ENCODE results near the gene ZBTB20. TPM values are rescaled to one million over a fixed set of nuclear protein-coding genes. Genes with fewer than 3 reads are reported as not detected.

Gene ZBTB20
- total RNA-seq, 1 donor, result 32.9 TPM

DNA sequence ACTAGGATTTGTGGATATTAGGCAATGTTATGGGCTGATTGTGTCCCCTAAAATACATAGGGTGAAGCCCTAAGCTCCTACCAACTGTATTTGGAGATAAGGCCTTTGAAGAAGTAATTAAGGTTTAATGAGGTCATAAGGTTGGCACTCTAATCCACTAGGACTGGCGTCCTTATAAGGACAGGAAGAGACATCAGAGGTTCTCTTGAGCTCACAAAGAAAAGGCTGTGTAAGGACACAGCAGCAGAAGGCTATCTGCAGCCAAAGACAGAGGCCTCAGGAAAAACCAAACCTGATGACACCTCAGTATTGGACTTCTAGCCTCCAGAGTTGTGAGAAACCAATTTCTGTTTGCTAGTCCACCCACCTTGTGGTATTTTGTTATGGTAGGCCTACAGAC is 416.7 kb downstream of the ZBTB20 start:
- Histone ChIP-seq H3K36me3 (ENCODE audit: insufficient read depth, low read length) (no peaks in the 10 kb centered on the region), H4K20me1 (ENCODE audit: insufficient read depth, low read length) (no peaks in the 10 kb centered on the region), H3K4me1 (ENCODE audit: insufficient read depth, low read length) (no peaks in the 10 kb centered on the region), H3K27ac (ENCODE audit: low read depth, low read length) (no peak overlapping the region), H3K4me3 (ENCODE audit: insufficient read depth, low read length) (no peak overlapping the region), H3K79me2 (ENCODE audit: insufficient read depth, low read length) (no peaks in the 10 kb centered on the region), H3K27me3 (ENCODE audit: insufficient read depth, low read length) (no peaks in the 10 kb centered on the region), H3K4me2 (ENCODE audit: insufficient read depth, low read length) (no peak overlapping the region), H2AFZ (ENCODE audit: low read length) (no peak overlapping the region), H3K9me3 (ENCODE audit: low read depth, low read length) (no peaks in the 10 kb centered on the region)
- TF ChIP-seq, protein P1, sequence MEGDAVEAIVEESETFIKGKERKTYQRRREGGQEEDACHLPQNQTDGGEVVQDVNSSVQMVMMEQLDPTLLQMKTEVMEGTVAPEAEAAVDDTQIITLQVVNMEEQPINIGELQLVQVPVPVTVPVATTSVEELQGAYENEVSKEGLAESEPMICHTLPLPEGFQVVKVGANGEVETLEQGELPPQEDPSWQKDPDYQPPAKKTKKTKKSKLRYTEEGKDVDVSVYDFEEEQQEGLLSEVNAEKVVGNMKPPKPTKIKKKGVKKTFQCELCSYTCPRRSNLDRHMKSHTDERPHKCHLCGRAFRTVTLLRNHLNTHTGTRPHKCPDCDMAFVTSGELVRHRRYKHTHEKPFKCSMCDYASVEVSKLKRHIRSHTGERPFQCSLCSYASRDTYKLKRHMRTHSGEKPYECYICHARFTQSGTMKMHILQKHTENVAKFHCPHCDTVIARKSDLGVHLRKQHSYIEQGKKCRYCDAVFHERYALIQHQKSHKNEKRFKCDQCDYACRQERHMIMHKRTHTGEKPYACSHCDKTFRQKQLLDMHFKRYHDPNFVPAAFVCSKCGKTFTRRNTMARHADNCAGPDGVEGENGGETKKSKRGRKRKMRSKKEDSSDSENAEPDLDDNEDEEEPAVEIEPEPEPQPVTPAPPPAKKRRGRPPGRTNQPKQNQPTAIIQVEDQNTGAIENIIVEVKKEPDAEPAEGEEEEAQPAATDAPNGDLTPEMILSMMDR (IDR thresholded peaks at IDR 0.05; ENCODE audit: extremely low read depth, low read depth, low read length), result no peak
- no peak for DNase-seq (ENCODE audit: insufficient read length, low spot score, missing footprints)

DNA sequence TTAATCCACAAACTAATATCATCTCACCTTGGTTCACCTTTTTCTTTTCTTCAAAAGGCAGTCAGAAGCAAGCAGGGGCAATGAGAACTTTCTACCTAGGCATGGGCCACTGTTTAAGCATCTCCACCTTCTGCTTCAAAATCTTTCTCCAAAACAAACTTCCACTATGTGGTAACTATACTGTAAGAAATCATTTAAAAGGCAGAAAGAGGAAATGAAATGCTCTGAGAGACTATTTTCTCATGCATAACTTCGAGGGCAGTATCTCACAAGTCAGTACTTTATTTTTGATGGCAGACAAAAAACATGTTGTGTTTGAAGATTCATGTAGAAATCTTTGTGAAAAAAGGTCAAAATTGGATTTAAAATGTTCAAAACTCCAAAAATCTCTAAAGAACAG is 419.7 kb downstream of the ZBTB20 start:
- Histone ChIP-seq H2AFZ (ENCODE audit: low read length) (no peak overlapping the region), H3K9me3 (ENCODE audit: low read depth, low read length) (no peaks in the 10 kb centered on the region), H3K4me2 (ENCODE audit: insufficient read depth, low read length) (no peak overlapping the region), H3K4me3 (ENCODE audit: insufficient read depth, low read length) (no peak overlapping the region), H3K4me1 (ENCODE audit: insufficient read depth, low read length) (no peaks in the 10 kb centered on the region), H3K27ac (ENCODE audit: low read depth, low read length) (no peak overlapping the region), H3K79me2 (ENCODE audit: insufficient read depth, low read length) (no peaks in the 10 kb centered on the region), H4K20me1 (ENCODE audit: insufficient read depth, low read length) (no peaks in the 10 kb centered on the region), H3K36me3 (ENCODE audit: insufficient read depth, low read length) (no peaks in the 10 kb centered on the region), H3K27me3 (ENCODE audit: insufficient read depth, low read length) (no peaks in the 10 kb centered on the region)
- TF ChIP-seq, protein P1 (IDR thresholded peaks at IDR 0.05; ENCODE audit: extremely low read depth, low read depth, low read length), result no peak
- DNase-seq (ENCODE audit: insufficient read length, low spot score, missing footprints), result no peak

DNA sequence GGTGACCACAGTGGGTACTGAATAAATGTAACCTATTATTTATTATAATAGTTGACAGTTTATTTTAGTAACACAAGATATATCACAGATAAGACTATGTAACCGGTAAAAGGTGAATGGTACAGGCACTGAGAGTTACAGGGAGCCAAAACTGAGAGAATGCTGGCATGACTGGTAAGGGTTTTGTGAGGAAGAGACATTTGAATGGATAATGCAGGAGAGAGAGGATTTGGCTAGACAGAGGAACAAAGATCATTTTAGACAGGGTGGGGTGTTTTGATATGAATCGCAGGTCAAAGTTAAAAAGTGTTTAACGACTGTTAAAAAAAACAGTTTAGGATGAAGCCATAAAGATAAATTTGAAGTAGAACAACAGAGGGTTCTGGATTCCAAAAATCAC is 421.1 kb downstream of the ZBTB20 start:
- no peak for DNase-seq (ENCODE audit: insufficient read length, low spot score, missing footprints)
- Histone ChIP-seq H3K36me3 (ENCODE audit: insufficient read depth, low read length) (no peaks in the 10 kb centered on the region), H3K27me3 (ENCODE audit: insufficient read depth, low read length) (no peaks in the 10 kb centered on the region), H2AFZ (ENCODE audit: low read length) (no peak overlapping the region), H3K4me1 (ENCODE audit: insufficient read depth, low read length) (no peaks in the 10 kb centered on the region), H3K4me2 (ENCODE audit: insufficient read depth, low read length) (no peak overlapping the region), H3K9me3 (ENCODE audit: low read depth, low read length) (no peaks in the 10 kb centered on the region), H4K20me1 (ENCODE audit: insufficient read depth, low read length) (no peaks in the 10 kb centered on the region), H3K27ac (ENCODE audit: low read depth, low read length) (no peak overlapping the region), H3K79me2 (ENCODE audit: insufficient read depth, low read length) (no peaks in the 10 kb centered on the region), H3K4me3 (ENCODE audit: insufficient read depth, low read length) (no peak overlapping the region)
- TF ChIP-seq, protein P1 (IDR thresholded peaks at IDR 0.05; ENCODE audit: extremely low read depth, low read depth, low read length), result no peak

DNA sequence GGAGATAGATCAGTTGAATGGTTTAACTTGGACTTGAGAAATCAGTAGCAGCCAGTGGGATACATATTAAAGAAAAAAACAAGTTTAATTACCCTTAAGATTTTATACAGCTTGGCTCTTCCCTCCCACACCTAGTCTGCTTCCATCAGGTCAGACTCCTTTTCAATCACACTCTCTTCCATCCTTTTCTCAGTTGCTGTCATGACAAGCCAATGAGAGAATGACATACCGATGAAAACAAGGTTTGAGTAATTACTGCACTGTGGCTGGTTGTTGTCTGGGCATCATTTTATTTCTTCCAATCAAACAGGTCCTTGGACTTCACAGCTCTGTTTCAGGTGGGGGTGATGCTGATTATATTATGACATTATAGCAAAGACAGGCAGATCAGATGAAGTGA is 424.6 kb downstream of the ZBTB20 start:
- no peaks in the 10 kb centered on the region for H3K79me2 ChIP-seq (ENCODE audit: insufficient read depth, low read length)
- no peak for DNase-seq (ENCODE audit: insufficient read length, low spot score, missing footprints)
- H3K36me3 ChIP-seq (ENCODE audit: insufficient read depth, low read length), result no peaks in the 10 kb centered on the region
- TF ChIP-seq, protein P1 (IDR thresholded peaks at IDR 0.05; ENCODE audit: extremely low read depth, low read depth, low read length), result no peak
- no peaks in the 10 kb centered on the region for H4K20me1 ChIP-seq (ENCODE audit: insufficient read depth, low read length)
- H2AFZ ChIP-seq (ENCODE audit: low read length), result no peak overlapping the region
- H3K27me3 ChIP-seq (ENCODE audit: insufficient read depth, low read length), result no peaks in the 10 kb centered on the region
- H3K4me3 ChIP-seq (ENCODE audit: insufficient read depth, low read length), result no peak overlapping the region
- H3K9me3 ChIP-seq (ENCODE audit: low read depth, low read length), result no peaks in the 10 kb centered on the region
- H3K27ac ChIP-seq (ENCODE audit: low read depth, low read length), result no peak overlapping the region
- H3K4me1 ChIP-seq (ENCODE audit: insufficient read depth, low read length), result no peaks in the 10 kb centered on the region
- no peak overlapping the region for H3K4me2 ChIP-seq (ENCODE audit: insufficient read depth, low read length)
